Adrenal gland (tissue), 5 donors: ENCODE data around the gene PPIL4.

Experiments used
- CTCF ChIP-seq, 6 experiments: fragments of 450-650 bp in 4 of 6; fragments of 200-600 bp in 2 of 6; sonication (generic) in 1 of 6; IDR thresholded peaks; 1 replicate in 5 of 6; 2 replicates in 1 of 6; pipeline versions ENCODE4 v1.5.1 to v1.8.0; 2016 to 2021; ENCODE audit warnings: antibody characterized with exemption in 6 of 6, mild to moderate bottlenecking in 2 of 6, moderate library complexity in 1 of 6
- POLR2A ChIP-seq, 2 donors: fragments of 450-650 bp; IDR thresholded peaks; one replicate each; pipeline ENCODE4 v1.6.1; 2017; ENCODE audit warnings: antibody characterized with exemption in 2 of 2, mild to moderate bottlenecking in 2 of 2, moderate library complexity in 1 of 2
- donor health status: DM: no; HTN: no; CAD: no.

GRCh38 chr6:149458806-149459205 is 87.0 kb downstream of the PPIL4 start:
- TF ChIP-seq CTCF (IDR thresholded peaks at IDR 0.05) = no peak
- TF ChIP-seq POLR2A (IDR thresholded peaks at IDR 0.05) = no peak
